Measurements from ENCODE around the gene SMPDL3B. TPM values are rescaled to one million over a fixed set of nuclear protein-coding genes. Genes with fewer than 3 reads are reported as not detected.

Gene SMPDL3B
- total and polyA plus RNA-seq, 2 of the 13 experiments (the other 11 are each of a cell fraction or from before 2014, with no cell fraction given), result 0.29 to 1.3 TPM

DNA sequence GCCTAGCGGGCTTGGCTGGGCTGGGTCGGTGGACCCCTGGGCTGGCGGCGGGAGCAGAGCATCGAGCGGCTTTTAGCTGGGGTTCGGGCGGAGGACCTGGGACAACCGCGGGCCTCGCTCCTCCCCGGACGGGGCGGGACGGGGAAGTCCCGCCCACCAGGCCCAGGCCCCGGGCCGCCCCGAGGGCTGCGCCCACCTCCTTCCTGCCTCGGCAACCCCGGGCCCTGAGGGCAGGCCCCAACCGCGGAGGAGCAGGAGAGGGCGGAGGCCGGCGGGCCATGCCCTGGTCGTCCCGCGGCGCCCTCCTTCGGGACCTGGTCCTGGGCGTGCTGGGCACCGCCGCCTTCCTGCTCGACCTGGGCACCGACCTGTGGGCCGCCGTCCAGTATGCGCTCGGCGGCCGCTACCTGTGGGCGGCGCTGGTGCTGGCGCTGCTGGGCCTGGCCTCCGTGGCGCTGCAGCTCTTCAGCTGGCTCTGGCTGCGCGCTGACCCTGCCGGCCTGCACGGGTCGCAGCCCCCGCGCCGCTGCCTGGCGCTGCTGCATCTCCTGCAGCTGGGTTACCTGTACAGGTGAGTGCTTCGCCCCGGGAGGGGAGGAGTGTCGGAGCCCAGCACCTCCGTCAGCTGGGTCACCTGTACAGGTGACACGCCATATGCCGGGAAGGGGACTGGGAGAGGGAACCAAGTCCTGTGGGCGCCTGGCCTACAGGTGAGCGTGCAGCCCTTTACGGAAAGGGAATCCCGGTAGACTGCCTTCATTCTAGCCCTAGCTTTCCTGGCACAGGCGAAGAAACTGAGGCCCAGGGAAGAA lies 25.2 kb downstream of the SMPDL3B start, which contains the start of gene XKR8 (continued):
- TF ChIP-seq, protein P1, sequence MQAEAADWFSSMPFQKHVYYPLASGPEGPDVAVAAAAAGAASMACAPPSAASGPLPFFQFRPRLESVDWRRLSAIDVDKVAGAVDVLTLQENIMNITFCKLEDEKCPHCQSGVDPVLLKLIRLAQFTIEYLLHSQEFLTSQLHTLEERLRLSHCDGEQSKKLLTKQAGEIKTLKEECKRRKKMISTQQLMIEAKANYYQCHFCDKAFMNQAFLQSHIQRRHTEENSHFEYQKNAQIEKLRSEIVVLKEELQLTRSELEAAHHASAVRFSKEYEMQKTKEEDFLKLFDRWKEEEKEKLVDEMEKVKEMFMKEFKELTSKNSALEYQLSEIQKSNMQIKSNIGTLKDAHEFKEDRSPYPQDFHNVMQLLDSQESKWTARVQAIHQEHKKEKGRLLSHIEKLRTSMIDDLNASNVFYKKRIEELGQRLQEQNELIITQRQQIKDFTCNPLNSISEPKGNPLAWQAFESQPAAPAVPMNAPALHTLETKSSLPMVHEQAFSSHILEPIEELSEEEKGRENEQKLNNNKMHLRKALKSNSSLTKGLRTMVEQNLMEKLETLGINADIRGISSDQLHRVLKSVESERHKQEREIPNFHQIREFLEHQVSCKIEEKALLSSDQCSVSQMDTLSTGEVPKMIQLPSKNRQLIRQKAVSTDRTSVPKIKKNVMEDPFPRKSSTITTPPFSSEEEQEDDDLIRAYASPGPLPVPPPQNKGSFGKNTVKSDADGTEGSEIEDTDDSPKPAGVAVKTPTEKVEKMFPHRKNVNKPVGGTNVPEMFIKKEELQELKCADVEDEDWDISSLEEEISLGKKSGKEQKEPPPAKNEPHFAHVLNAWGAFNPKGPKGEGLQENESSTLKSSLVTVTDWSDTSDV (CRISPR knock-in tag; IDR thresholded peaks at IDR 0.05), result no peak
- TF ChIP-seq ZNF549 (CRISPR knock-in tag; IDR thresholded peaks at IDR 0.05), result no peak
- peak; percentile 92 for TF ChIP-seq ZFY (CRISPR knock-in tag; IDR thresholded peaks at IDR 0.05)
- TF ChIP-seq JUNB (CRISPR knock-in tag; IDR thresholded peaks at IDR 0.05; ENCODE audit: borderline replicate concordance), result no peak
- peak; percentile 63 for TF ChIP-seq RBM39 (IDR thresholded peaks at IDR 0.05; ENCODE audit: low read depth, low read length, poor library complexity, severe bottlenecking)
- TF ChIP-seq PHF8 (CRISPR knock-in tag; IDR thresholded peaks at IDR 0.05), result peak; percentile 80
- TF ChIP-seq, protein P2, sequence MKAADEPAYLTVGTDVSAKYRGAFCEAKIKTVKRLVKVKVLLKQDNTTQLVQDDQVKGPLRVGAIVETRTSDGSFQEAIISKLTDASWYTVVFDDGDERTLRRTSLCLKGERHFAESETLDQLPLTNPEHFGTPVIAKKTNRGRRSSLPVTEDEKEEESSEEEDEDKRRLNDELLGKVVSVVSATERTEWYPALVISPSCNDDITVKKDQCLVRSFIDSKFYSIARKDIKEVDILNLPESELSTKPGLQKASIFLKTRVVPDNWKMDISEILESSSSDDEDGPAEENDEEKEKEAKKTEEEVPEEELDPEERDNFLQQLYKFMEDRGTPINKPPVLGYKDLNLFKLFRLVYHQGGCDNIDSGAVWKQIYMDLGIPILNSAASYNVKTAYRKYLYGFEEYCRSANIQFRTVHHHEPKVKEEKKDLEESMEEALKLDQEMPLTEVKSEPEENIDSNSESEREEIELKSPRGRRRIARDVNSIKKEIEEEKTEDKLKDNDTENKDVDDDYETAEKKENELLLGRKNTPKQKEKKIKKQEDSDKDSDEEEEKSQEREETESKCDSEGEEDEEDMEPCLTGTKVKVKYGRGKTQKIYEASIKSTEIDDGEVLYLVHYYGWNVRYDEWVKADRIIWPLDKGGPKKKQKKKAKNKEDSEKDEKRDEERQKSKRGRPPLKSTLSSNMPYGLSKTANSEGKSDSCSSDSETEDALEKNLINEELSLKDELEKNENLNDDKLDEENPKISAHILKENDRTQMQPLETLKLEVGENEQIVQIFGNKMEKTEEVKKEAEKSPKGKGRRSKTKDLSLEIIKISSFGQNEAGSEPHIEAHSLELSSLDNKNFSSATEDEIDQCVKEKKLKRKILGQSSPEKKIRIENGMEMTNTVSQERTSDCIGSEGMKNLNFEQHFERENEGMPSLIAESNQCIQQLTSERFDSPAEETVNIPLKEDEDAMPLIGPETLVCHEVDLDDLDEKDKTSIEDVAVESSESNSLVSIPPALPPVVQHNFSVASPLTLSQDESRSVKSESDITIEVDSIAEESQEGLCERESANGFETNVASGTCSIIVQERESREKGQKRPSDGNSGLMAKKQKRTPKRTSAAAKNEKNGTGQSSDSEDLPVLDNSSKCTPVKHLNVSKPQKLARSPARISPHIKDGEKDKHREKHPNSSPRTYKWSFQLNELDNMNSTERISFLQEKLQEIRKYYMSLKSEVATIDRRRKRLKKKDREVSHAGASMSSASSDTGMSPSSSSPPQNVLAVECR (CRISPR knock-in tag; IDR thresholded peaks at IDR 0.05; ENCODE audit: borderline replicate concordance), result peak; percentile 75; the same call in 1 of the 2 replicates
- no peak for TF ChIP-seq ZNF256 (CRISPR knock-in tag; conservative IDR thresholded peaks at IDR 0.05)
- TF ChIP-seq, protein P3, sequence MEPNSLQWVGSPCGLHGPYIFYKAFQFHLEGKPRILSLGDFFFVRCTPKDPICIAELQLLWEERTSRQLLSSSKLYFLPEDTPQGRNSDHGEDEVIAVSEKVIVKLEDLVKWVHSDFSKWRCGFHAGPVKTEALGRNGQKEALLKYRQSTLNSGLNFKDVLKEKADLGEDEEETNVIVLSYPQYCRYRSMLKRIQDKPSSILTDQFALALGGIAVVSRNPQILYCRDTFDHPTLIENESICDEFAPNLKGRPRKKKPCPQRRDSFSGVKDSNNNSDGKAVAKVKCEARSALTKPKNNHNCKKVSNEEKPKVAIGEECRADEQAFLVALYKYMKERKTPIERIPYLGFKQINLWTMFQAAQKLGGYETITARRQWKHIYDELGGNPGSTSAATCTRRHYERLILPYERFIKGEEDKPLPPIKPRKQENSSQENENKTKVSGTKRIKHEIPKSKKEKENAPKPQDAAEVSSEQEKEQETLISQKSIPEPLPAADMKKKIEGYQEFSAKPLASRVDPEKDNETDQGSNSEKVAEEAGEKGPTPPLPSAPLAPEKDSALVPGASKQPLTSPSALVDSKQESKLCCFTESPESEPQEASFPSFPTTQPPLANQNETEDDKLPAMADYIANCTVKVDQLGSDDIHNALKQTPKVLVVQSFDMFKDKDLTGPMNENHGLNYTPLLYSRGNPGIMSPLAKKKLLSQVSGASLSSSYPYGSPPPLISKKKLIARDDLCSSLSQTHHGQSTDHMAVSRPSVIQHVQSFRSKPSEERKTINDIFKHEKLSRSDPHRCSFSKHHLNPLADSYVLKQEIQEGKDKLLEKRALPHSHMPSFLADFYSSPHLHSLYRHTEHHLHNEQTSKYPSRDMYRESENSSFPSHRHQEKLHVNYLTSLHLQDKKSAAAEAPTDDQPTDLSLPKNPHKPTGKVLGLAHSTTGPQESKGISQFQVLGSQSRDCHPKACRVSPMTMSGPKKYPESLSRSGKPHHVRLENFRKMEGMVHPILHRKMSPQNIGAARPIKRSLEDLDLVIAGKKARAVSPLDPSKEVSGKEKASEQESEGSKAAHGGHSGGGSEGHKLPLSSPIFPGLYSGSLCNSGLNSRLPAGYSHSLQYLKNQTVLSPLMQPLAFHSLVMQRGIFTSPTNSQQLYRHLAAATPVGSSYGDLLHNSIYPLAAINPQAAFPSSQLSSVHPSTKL (CRISPR knock-in tag; IDR thresholded peaks at IDR 0.05), result no peak
- no peak for TF ChIP-seq SMC3 (IDR thresholded peaks at IDR 0.05; ENCODE audit: low read length)
- peak; percentile 99 for TF ChIP-seq ZNF777 (CRISPR knock-in tag; IDR thresholded peaks at IDR 0.05)
- peak; percentile 36 for TF ChIP-seq POLR2AphosphoS5 (IDR thresholded peaks at IDR 0.05; ENCODE audit: low read depth, low read length)
- no peak for TF ChIP-seq ZNF343 (CRISPR knock-in tag; IDR thresholded peaks at IDR 0.05)
- peak; percentile 46; the same call in 1 of the 2 replicates for TF ChIP-seq SAP130 (CRISPR knock-in tag; IDR thresholded peaks at IDR 0.05; ENCODE audit: low read depth)
- peak; percentile 43; the same call in 1 of the 2 replicates for TF ChIP-seq THAP11 (CRISPR knock-in tag; IDR thresholded peaks at IDR 0.05)
- TF ChIP-seq ZNF12 (CRISPR knock-in tag; IDR thresholded peaks at IDR 0.05), result no peak
- no peak for TF ChIP-seq ZNF430 (CRISPR knock-in tag; IDR thresholded peaks at IDR 0.05)
- 0 out of 2 replicates have a peak, but pooled peaks have one; percentile 43 for TF ChIP-seq ZNF235 (CRISPR knock-in tag; IDR thresholded peaks at IDR 0.05; ENCODE audit: borderline replicate concordance)
- TF ChIP-seq U2AF2 (IDR thresholded peaks at IDR 0.05; ENCODE audit: low read depth, low read length), result no peak
